CD4-positive, alpha-beta T cell treated with Interleukin-6 for 4 hours (primary cell): Measurements from ENCODE around the gene TOLLIP.

ENCODE experiments used
- DNase-seq: peaks from one replicate; pipeline ENCODE4 v3.0.0-alpha.2; 2020; ENCODE audit warnings: mixed read lengths

The TOLLIP gene

DNA sequence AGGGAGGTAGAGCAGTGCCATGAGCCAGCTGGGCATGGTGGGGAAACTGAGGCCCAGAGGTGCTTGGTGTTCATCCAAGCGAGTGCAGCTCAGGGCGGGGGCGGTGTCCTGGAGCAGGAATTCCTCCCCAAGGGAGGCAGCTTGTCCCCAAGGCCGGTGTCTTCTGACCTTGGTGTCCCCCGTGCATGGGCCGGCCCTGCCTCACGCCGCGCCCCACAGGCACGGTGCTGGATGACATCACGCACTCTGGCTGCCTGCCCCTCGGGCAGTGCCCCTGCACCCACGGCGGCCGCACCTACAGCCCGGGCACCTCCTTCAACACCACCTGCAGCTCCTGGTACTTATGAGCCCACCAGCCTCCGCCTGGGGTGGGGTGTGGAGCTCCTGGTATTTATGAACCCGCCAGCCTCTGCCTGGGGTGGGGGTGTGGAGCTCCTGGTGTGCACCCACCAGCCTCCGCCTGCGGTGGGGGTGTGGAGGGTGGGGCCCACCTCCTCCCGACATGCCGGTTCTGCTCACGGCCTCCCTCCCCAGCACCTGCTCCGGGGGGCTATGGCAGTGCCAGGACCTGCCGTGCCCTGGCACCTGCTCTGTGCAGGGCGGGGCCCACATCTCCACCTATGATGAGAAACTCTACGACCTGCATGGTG is 79.8 kb downstream of the TOLLIP start:
- DNase-seq, result no peak

DNA sequence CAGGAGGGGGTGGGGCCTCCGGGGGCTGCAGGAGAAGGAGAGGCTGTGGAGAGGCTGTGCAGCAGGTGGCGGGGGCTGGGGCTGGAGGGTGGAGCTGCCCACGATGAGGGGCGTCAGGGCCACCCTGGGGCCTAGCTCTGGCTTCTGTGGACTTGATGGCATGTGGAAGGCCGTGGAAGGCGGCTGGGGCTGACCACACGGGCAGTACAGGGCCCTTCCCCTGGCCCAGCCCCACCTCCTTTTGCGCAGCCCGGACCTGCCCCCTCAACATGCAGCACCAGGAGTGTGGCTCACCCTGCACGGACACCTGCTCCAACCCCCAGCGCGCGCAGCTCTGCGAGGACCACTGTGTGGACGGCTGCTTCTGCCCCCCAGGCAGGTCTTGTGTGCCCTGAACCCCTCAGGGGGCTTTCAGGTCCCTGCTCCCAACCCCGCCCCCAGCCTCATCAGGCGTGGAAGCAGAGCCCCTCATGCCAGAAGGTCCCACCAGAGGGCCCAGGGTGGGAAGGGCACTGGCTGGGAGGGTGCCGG is 80.4 kb downstream of the TOLLIP start:
- DNase-seq, result no peak

DNA sequence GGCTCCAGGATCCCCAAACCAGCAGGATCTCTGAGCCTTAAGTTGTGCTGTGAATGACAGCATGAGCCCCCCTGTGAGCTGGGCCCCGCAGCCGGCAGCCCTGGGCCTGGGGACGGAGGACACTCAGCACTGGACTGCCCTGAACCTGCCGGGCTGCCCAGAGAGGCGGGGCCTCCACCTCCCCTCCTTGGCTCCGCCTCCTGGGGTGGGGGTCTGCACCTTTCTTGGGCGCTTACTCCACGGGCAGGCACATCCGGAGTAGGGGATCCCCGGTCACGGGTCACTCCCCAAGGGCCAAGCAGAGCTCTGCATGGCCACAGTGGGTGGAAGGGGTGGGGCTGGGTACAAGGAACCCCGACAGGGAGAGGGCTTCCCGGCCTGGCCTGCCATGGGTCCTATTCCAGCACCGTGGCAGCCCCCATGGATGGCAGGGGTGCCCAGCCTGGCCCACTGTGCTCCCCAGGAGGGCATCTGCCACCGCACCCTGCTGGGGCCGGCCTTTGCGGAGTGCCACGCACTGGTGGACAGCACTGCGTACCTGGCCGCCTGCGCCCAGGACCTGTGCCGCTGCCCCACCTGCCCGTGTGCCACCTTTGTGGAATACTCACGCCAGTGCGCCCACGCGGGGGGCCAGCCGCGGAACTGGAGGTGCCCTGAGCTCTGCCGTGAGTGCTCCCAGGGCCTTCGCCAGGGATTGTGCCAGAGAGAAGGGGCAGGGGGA is 81.2 kb downstream of the TOLLIP start:
- no peak for DNase-seq

DNA sequence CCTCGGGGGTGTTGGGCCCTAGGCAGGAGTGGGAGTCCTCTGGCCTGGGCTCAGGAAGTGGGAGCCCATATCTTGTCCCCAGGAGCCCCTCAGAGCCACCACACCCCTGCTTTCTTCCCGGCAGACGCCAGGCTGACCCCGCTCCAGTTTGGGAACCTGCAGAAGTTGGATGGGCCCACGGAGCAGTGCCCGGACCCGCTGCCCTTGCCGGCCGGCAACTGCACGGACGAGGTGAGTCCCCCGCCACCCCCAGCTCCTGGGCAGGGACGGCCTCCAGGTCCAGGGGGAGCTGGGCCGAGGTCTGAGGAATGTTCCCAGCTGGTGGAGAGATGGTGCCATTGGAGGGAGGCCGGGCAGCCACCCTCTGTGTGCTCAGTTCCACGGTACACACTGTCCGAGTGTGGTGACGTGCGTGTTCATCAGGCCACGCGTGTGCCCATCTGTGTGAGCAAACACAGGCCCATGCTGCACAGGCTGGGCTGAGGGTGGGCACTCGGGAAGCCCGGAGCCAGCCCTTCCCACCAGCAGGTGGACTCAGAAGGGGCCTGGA is 81.8 kb downstream of the TOLLIP start:
- no peak for DNase-seq

DNA sequence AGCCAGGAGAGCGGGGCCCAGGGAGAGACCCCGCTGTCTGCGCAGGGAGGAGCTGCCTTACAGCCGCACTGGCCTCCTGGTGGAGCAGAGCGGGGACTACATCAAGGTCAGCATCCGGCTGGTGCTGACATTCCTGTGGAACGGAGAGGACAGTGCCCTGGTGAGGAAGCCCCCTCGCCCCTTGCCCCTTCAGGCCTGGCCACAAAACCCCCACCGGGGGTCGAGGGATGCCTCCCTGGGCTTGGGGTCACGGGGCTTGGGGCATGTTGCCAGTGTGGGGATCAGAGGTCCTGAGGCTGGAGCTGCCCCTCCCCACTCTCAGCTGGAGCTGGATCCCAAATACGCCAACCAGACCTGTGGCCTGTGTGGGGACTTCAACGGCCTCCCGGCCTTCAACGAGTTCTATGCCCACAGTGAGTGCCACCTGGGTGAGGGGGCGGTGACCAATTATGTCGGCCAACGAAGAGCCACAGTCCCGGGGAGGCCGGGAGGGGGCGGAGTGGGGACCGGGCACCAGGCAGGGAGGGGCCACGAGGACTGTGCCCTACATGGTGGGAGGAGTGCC is 82.4 kb downstream of the TOLLIP start:
- no peak for DNase-seq

DNA sequence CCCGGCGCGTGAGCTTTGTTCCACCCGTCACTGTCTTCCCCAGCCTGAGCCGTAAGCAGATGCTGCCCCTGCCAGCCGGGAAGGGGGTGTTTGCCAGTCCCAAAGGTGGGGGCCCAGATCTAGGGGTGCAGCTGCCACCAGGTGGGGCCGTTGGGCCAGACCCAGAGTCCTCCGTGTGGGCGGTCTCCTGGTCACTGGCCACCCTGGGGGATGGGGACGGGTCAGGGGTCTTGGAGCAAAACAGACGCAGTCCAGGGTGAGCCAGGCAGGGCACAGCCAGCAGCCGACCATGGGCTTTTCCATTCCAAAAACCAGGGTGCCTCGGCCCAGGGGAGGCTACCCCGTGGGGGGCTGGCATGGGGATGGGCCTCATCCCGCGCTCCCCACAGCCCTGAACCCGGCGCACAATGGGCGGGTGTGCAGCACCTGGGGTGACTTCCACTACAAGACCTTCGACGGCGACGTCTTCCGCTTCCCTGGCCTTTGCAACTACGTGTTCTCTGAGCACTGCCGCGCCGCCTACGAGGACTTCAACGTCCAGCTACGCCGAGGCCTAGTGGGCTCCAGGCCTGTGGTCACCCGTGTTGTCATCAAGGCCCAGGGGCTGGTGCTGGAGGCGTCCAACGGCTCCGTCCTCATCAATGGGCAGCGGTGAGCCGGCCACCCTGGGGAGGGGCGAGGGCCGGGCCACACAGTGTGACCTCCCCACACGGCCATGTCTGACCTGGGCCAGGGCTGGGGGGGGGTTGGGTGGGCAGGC is 83.0 kb downstream of the TOLLIP start:
- no peak for DNase-seq

DNA sequence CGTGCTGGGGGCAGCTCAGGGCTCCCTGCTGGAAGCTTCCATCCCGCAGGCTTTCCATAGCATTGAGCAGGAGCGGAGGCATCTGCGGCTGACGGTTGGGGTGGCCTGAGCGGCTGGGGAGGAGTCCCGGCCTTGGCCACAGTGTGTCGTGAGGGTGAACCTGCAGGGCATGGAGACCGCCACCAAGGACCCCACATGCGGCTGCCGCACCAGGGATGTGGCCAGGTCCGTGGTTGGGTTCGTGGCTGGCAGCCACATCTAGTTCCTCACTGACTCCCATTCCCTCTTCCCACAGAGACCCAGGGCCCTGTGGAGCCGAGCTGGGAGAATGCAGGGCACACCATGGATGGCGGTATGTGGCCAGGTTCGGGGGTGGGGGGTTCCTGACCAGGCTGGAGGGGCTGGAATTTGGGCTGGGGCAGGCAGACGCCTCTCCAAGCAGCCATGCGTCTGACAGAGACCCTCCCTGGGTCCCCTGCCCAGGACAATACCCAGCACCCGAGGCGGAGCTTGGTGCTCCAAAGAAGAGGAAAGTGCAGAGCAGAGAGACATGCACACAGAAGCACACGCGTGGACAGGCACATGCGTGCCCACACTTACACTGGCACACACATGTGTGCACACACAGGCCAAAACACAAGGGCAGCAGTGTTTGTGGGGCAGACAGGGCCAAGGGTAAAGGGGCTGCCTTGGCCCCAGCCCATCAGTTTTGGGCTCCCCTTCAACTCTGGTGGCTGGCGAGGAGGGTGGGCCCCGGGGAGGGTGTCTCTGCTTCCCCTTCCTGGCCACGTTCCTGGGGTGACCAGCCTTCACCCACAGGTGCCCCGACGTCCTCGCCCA is 83.8 kb downstream of the TOLLIP start:
- no peak for DNase-seq

DNA sequence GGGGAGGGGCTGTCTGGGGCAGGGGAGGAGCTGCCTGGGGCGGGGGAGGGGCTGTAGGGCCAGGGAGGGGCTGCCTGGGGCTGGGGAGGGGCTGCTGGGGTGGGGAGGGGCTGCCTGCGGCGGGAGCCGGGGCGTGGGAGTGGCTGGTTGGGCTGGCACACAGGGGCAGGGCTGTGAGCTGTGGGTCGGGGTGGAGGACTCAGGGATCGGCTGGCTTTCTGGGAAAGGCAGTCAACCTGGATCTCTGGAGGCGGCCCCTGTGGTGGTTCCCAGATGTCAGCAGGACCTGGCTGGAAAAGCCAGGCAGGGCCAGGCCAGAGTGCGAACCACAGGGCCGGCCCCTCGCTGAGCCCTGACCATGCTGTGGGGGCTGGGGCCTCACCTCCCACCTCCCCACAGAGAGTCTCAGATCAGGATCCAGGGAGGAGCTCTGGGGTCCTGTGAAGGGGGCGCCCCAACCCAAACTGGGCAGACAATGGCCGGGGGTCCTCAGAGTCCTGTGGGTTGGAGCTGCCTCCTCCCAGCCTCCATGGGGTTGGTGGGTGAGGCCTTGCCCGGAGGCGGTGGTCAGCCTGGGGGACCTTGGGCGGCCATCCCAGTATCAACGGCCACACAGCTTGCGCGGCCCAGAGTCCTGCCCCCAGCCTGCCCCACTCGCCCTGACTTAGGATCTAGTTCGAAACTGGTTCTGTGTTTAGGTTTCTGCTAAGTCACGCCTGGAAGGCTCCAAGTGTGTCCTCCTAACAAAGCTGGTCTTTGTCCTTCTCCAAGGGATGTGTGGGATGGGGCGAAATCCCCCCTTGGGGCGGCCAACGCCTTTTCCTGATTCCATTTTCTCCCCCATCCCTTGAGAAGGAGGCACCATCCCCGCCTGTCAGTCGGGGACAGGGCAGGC is 84.7 kb downstream of the TOLLIP start:
- no peak for DNase-seq
